GM18870 (cell line): ENCODE data around the gene HERC3.

ENCODE experiments used
- ATAC-seq: cut with Tn5 transposase; IDR thresholded peaks from one replicate; pipeline ENCODE4 v1.9.1; 2021; ENCODE audit warnings: moderate library complexity; ENCODE audit not compliant: unreplicated experiment

The HERC3 gene

DNA sequence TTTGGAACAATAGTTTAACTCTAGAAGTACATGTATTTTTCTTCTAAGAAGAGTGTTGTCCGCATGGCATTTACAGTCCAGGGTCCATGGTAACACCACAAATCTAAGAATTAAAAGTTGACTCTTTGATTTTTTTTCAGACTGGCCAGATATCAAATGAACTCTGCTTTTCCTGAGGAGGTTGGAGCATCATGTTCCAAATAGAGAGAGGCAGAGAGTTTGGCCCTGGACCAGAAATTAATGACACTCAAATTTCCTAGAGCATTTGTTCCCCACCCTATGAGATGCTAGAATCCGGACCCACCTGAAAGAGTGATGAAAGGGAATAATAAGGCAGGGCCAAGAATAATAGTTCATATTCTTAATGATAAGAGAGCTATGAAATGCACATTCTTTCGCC is 152.3 kb downstream of the HERC3 start:
- no peak for ATAC-seq

DNA sequence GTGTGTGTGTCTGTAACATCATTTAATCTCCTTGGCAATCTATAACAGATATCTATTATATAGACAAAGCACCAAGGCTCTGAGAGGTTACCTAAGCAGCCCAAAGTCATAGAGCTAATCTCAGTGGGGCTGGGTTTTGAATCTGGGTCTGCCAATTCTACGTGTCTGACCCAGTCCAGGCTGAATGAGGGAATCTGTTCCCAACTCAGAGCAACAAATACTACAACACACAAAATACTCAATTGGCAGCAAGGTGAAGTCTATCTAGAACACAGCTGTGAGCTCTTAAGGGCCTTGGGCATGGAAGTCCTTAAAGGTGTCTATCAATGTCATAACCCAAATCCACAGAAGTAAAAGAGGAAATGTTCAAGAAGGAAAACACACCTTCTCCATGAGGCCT is 152.9 kb downstream of the HERC3 start:
- no peak for ATAC-seq

DNA sequence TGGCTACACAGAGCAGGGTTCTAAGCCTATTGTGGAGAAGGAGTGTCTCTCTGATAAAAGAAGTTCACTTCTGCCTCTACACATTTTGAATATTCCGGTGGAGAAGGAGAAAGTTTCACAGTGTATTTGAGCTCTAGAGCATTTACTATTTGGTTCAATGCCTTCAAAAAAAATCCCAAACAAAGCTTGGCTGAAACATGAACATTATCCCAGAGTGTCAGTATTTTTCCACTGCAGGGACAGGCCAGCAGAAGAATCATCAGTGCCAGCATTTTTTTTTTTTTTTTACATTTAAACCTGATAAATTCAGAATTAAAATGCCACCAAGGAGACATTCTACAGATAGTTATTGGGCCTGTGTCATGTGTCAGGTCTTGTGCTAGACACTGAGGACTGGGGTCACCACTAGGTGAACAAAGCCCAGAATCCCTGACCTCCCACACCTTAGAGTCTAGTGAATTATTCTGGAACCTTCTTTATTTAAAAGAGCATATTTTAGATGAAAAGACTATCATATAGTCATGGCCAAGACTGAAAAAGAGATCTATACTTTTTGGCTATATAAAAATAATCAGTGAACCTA is 153.4 kb downstream of the HERC3 start:
- no peak for ATAC-seq

- ATAC-seq = no peak
Observed at GRCh38 chr4:88746206-88746605, 153.9 kb downstream of the HERC3 start.

DNA sequence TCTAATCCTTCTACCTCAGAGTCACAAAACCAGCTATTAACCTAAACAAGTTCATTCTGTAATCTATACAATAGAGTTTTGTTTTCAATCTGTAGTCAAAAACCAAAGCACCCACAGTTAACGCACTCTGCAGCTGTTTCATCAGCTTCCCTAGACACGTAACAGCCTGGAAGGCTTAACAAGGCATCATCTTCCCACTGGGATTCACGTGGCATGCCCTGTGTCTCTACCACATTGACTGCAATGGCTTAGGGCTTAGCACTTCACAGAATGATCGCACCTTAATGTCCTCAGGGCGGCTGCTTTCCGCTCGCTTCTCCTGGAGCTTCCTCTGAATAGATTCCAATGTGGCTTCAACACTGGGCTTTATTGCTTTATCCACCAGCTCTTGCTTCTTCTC is 155.1 kb downstream of the HERC3 start:
- ATAC-seq = no peak

GRCh38 chr4:88750369-88750768 is 158.1 kb downstream of the HERC3 start:
- ATAC-seq = no peak

DNA sequence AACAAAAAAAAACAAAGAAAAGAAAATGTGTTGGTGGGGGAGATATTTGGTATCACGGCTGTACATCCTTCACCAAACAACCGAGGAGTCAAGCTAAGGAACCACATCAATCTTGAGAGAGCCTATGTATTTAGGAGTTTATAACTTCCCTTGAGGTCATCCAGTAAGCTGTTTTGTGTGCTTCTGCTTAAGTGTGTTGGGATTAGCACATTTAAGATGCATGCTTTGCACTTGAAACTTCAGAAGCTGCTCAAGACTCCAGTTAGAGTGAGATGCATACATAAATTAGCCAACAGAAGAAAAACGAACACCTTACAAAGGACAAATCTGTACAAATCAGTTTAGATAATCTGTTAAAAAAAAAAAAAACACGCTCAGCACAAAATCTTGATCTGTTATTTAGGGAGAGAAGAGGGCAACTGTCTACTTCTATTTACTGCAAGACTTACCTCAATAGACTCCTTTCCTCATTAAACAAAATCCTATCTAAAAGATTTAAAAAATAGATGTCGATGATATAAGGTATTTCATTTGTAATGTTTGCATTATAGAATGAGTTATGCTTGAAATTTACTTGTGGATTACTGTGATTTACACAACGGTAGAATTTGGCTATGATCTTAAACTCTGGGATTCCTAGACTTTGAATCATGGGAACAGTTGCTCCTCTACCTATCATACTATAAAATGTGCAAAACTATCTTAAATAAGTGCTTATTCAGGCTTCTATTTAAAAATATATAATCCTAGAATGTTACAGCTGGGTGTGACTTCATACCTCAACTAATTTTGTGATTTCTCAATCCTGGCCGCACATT is 159.2 kb downstream of the HERC3 start:
- no peak for ATAC-seq

DNA sequence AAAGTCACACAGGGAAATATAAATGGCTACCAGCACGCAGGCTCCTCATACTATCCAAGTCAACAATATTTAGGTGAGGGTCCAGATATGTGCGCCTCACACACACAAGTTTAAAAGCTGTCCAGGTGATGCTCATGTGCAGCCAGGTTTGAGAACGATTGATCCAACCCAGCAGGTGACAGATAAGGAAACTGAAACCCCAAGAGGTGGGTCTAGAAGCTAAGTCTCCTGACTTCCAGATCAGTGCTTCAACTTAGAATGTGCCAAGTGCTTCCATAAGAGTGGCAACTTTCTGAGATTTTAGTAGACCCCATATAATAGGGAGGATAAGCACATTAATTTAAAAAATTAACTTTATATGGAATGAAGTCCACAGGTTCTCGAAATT is 159.8 kb downstream of the HERC3 start:
- no peak for ATAC-seq

- no peak for ATAC-seq
Observed at GRCh38 chr4:88752754-88753153, 160.5 kb downstream of the HERC3 start.

DNA sequence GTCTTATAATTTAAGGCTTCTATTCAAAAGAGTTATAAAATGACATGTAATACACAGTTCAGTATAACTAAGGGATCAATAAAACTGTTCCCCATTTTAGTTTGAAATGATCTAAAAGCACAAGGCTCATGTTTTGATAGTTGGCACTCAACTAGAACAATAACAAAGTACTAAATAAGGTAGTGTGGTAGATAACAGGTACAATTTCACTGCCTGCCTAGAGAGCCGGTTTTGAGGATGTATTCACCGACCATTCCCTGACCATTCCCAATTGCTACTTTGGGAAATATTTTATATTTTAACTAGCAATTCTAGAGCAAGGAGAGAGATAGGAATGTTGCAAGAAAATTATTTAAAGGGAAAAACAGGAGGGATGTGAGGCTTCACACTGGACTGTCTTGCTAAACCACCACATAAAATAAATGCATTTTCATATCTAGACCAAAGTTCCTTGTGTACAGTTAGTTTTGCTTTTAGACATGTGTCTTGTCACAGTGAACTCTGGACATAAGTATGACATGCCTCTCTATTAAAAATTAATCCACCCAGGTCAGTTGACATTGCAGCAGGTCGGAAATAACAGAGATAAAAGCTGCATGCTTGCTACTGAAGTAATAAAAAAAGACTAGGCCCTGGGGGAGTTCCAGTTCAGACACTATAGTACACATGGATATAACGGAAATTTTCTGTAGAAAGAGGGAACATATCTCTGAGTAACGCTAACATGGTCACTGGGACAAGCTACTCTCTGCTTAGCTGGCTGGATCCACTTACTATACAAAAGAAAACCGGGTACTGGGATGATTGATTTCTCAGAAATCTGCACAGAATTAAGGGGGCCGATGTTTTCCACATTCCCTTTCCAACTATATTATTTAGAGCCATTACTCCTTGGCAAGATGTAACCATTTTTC is 161.6 kb downstream of the HERC3 start:
- no peak for ATAC-seq

GRCh38 chr4:88754796-88755195 is 162.5 kb downstream of the HERC3 start:
- no peak for ATAC-seq

DNA sequence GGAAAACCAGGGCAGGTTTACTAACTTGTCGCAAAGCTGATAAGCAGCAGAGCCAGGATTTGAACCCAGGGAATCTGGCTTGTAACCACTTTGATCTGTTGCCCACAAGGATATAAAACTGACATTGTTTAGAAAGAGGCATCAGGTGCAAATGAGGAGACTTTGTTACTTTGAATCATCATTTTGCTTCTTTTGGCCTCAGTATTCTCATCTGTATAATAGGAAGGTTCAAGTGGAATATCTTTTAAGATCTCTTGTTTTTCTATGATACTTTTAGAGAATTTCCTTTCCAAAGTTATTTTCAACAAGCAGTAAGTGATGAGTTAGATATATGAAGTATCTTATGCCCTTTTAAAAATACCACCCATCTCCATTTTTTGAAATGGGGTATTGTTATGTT is 163.2 kb downstream of the HERC3 start:
- ATAC-seq = no peak

DNA sequence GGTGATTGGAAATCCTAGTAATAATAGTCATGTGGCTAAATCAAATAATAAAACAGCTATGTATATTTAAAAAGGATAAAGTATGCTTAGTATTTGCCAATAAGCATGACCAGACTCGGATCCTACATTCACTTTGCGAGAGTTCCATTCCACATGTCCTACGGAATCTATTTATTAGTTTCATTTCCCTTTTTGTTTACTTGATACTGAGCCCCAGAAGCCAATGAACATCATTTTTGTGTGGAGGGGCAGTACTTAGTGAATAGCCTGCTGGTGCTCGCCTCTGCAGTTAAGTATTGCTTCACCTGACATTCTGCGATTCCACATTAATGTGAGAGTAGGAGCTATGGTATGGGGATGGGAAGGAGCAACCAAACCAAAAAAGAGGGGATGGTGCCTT is 163.9 kb downstream of the HERC3 start:
- ATAC-seq = no peak

DNA sequence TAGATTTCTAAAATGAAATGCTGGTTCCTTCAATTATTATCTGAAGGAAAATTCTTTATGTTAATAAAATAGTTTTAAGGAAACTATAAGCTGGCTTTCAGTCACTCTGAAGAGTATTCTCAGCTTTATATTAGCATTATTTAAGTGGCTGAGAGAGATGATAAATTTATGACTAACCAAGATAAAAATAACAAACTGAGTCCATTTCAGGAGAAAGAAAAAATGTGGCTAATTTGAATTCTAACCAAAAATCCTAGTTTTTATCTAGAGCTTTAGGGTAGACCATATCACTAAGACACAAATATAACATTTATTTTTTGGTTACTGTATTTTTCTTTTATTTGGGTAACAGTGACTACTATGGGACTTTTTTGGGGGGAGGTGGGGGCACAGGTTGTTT is 164.8 kb downstream of the HERC3 start:
- ATAC-seq = no peak

DNA sequence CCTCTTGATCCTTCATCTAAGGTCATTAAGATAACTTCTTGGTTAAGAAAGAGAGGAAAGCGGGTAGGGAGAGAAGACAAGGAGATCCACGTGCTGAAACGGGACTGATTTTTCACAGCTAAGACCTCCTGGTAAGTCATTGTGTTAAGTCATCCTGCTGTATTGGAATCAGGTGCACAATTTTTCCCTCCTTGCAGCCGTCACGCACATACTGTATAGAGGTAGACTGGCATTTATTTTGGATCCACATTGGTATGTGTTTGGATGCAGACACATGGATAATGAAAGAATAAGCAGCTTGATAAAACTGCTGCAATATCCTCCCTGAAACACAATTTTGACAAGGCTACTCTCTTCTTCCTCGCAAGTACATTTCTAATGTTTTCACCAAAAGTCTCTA is 165.5 kb downstream of the HERC3 start:
- no peak for ATAC-seq
